HG02642 (cell line): ENCODE results near the gene ERH.

Experiments used
- ATAC-seq: cut with Tn5 transposase; IDR thresholded peaks from one replicate; pipeline ENCODE4 v1.9.1; 2021; ENCODE audit warnings: mild to moderate bottlenecking; ENCODE audit not compliant: unreplicated experiment, poor library complexity

ERH gene

GRCh38 chr14:69333791-69334337, 64.2 kb downstream of the ERH start:
- ATAC-seq = no peak

- ATAC-seq = no peak
These were observed 65.2 kb downstream of the ERH start for GRCh38 chr14:69332782-69333395.

GRCh38 chr14:69331206-69331605, 66.9 kb downstream of the ERH start:
- no peak for ATAC-seq
